ENCODE results near the gene DTX4. TPM values are rescaled to one million over a fixed set of nuclear protein-coding genes. Genes with fewer than 3 reads are reported as not detected.

Gene DTX4
- total and polyA plus RNA-seq, 8 donors = 5.4 to 58.0 (median 18.3) TPM

DNA sequence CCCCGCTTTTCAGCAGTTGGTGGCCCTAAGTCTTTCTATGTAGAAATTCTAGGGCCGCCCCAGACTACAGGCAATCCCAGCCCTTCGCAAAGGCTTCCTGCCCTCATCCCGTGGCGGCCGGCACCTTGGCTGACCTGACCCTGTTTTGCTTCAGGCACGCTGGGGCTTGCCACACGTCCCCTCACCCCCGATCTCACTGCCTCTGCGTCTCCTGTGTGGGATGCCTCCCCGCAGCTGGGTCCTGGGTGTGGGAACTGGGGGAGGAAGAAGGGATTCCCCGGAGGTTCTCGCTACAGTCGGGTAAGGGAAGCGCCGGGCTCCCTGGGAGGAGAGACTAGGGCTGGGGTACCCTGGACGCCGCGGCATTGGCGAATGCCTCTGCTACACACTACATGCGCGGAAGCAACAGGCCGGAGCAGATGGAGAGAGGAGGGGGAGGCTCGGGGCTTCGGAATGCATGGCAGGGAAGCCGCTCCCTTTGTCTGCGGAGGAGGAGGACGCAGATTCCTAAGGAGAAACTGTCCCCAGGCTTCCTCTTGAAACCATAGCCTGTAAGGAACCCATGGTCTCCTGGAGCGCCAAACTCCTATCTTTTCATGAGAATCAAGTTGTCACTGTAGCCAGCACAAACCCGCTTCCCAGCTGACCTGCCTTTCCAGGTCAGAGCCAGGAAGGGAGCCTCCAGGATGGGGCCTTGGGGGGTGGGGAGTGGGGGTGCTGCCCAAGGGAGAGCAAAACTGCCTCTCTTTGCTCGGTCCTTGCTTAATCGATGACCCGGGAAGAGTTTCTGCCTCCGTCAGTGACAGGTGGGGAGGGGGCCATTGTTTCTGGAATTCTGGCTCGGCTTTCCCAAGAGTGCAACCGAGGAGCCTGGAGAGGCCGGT is 1.4 kb downstream of the DTX4 start:
- Histone ChIP-seq H3K27ac (peak overlapping the region; percentile 68 to 92 (median 86)), H3K9me3 (no peaks in the 10 kb centered on the region), H3K27me3 (peaks cover 0 to 12% (median 0%) of the 10 kb centered on the region in 3 donors), H3K36me3 (peaks cover 0 to 5% (median 0%) of the 10 kb centered on the region in 4 donors), H3K4me1 (peaks cover 19 to 50% (median 48%) of the 10 kb centered on the region in 4 donors), H3K4me3 (peak overlapping the region; percentile 70 to 88 (median 79))
- intact Hi-C loops (cut with DNase I; ENCODE audit: low total_unique reads) = loop anchor here (5.0 kb wide), 2 partner anchors 34 to 114 kb away; no protein-coding TSS in a partner anchor
- peak; percentile 35 to 78 for DNase-seq
- TF ChIP-seq CTCF (IDR thresholded peaks at IDR 0.05) (no peak), POLR2AphosphoS5 (IDR thresholded peaks at IDR 0.05) (peak in 1 of 3 donors; percentile 5), EP300 (IDR thresholded peaks at IDR 0.05) (no peak), POLR2A (IDR thresholded peaks at IDR 0.05) (no peak)
- 4 to 15% (median 5%) methylated on average over 26 to 37 of the region's 37 CpGs for WGBS, 5 donors

DNA sequence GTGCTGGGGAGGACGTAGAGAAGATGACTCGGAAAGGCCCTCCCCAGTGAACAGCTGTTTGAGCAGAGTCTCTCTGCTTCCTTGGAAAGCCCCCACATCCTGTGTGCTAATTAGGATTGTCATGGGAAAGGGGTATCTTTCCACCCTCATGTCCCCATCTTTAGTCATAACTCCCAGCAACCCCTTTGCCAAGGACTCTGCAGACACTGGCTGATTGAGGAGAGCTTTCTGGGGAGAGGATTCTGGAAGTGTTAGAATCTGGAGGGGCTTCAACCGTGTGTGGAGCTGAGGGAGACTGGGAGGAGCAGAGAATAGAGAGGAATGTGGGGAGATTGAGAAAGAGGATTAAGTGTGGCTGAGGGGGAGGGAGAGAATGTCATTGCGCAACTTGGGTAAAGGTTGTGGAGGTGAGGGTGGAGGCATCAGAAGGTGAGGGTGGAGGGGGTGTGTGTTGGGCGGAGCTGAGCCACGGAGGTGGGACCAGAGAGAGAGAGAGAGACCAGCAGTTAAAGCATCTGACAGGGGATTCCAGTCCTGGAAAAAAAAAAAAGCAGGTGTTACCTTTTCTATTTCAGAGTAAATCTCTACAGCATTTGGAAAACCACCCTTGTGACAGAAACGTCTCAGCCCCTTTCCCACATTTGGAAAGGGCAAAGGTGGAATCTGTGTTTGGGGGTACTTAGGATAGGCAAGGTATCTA is 2.2 kb downstream of the DTX4 start:
- DNase-seq = peak; percentile 73 to 91
- 11 to 29% (median 19%) methylated on average over 6 to 7 of the region's 7 CpGs for WGBS, 5 donors
- Histone ChIP-seq H3K4me1 (peaks cover 19 to 50% (median 48%) of the 10 kb centered on the region in 4 donors), H3K36me3 (peaks cover 0 to 8% (median 0%) of the 10 kb centered on the region in 4 donors), H3K4me3 (peak overlapping the region; percentile 70 to 88 (median 79)), H3K9me3 (no peaks in the 10 kb centered on the region), H3K27me3 (peaks cover 0 to 12% (median 0%) of the 10 kb centered on the region in 3 donors), H3K27ac (peak overlapping the region; percentile 78 to 92 (median 86))
- TF ChIP-seq EP300 (IDR thresholded peaks at IDR 0.05) (no peak), POLR2AphosphoS5 (IDR thresholded peaks at IDR 0.05) (peak in 2 of 3 donors; percentile 72 to 79), CTCF (IDR thresholded peaks at IDR 0.05) (no peak)
- intact Hi-C loops (cut with DNase I; ENCODE audit: low total_unique reads) = loop anchor here (5.0 kb wide), 2 partner anchors 33 to 113 kb away; no protein-coding TSS in a partner anchor

DNA sequence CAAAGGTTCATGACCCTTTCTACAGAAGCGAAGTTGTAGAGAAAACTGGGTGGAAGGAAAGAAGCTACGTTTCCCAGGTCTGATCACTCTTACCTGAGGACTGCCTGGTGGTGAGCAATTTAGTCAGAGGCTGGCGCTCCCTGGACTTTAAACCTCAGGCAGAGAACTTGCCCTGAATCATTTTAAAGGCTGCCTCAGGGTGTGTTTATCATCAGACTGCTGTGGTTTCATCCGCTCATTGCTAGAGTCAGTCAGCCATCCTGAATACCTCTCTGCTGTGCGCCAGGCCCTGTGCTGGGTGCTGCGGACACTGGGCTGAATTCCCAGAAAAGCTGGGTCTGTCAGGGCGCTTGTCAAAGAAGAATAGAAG is 2.7 kb downstream of the DTX4 start:
- Histone ChIP-seq H3K4me3 (peak overlapping the region in 1 of 4 donors; percentile 84), H3K27me3 (peaks cover 0 to 12% (median 0%) of the 10 kb centered on the region in 3 donors), H3K4me1 (peaks cover 19 to 50% (median 48%) of the 10 kb centered on the region in 4 donors), H3K27ac (peak overlapping the region; percentile 78 to 92 (median 86)), H3K36me3 (peaks cover 0 to 8% (median 0%) of the 10 kb centered on the region in 4 donors), H3K9me3 (no peaks in the 10 kb centered on the region)
- intact Hi-C loops (cut with DNase I; ENCODE audit: low total_unique reads) = loop anchor here (5.0 kb wide), 2 partner anchors 33 to 113 kb away; no protein-coding TSS in a partner anchor
- DNase-seq = peak; percentile 43 to 73
- TF ChIP-seq POLR2AphosphoS5 (IDR thresholded peaks at IDR 0.05) = peak in 2 of 3 donors; percentile 6 to 45
- TF ChIP-seq EP300 (IDR thresholded peaks at IDR 0.05) = no peak
- WGBS, 5 donors = 41 to 66% (median 45%) methylated on average over 7 of the region's 7 CpGs

- intact Hi-C loops (cut with DNase I; ENCODE audit: low total_unique reads) = no loop called here
- no peak for TF ChIP-seq POLR2A (IDR thresholded peaks at IDR 0.05)
- TF ChIP-seq EP300 (IDR thresholded peaks at IDR 0.05) = no peak
- no peak for TF ChIP-seq POLR2AphosphoS5 (IDR thresholded peaks at IDR 0.05)
- no peak for TF ChIP-seq CTCF (IDR thresholded peaks at IDR 0.05)
- Histone ChIP-seq H3K9me3 (no peaks in the 10 kb centered on the region), H3K4me1 (peaks cover 19 to 50% (median 48%) of the 10 kb centered on the region in 4 donors), H3K27me3 (peaks cover 0 to 12% (median 0%) of the 10 kb centered on the region in 3 donors), H3K4me3 (peak overlapping the region in 1 of 4 donors; percentile 84), H3K27ac (peak overlapping the region; percentile 78 to 92 (median 86)), H3K36me3 (peaks cover 0 to 8% (median 0%) of the 10 kb centered on the region in 4 donors)
- 42 to 57% (median 44%) methylated on average over 4 of the region's 4 CpGs for WGBS, 5 donors
- peak in 1 of 2 donors; percentile 40 for DNase-seq
Observed at GRCh38 chr11:59175091-59175501, 3.2 kb downstream of the DTX4 start.
